ENCODE results near the gene VWA2.

Gene VWA2, protein sequence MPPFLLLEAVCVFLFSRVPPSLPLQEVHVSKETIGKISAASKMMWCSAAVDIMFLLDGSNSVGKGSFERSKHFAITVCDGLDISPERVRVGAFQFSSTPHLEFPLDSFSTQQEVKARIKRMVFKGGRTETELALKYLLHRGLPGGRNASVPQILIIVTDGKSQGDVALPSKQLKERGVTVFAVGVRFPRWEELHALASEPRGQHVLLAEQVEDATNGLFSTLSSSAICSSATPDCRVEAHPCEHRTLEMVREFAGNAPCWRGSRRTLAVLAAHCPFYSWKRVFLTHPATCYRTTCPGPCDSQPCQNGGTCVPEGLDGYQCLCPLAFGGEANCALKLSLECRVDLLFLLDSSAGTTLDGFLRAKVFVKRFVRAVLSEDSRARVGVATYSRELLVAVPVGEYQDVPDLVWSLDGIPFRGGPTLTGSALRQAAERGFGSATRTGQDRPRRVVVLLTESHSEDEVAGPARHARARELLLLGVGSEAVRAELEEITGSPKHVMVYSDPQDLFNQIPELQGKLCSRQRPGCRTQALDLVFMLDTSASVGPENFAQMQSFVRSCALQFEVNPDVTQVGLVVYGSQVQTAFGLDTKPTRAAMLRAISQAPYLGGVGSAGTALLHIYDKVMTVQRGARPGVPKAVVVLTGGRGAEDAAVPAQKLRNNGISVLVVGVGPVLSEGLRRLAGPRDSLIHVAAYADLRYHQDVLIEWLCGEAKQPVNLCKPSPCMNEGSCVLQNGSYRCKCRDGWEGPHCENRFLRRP

DNA sequence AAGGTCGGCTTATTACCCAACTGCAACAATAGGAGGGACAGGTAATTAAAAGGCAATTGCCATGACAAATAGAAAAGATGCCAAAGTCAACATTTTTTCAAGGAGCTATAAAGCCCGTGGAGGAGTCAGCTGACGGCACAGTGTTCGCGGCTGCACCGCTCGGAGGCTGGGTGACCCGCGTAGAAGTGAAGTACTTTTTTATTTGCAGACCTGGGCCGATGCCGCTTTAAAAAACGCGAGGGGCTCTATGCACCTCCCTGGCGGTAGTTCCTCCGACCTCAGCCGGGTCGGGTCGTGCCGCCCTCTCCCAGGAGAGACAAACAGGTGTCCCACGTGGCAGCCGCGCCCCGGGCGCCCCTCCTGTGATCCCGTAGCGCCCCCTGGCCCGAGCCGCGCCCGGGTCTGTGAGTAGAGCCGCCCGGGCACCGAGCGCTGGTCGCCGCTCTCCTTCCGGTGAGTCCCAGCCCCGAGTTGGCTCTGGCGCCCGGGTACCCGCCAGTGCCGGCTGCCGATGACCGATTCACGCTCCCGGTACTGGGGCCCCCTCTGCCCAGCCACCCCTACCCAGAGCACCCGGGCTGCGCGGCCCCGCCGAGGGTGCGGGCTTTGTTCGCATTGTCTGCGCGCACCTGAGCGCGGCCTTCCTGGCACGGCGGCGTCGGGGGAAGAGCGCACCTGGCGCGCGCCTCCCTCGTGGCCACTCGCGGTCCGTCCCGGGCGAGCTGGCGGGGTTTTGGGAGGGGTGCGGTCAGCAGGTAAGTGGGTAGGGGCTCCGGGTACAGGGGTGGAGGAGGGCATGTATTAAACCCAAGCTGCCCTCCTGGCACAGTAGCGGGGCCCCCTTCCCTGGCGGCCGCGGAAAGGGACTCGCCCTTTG is at the start of gene VWA2:
Gene VWA2 (plus strand): TSS at position 138 of the 877 bp plus-strand sequence. CDS start 9,460 bp downstream, outside the sequence.
- Histone ChIP-seq H3K4me3 (peak within 1 kb of the TSS; percentile 31 to 57 (median 42)), H3K27ac (peak within 1 kb of the TSS in 12 of 21 experiments; percentile 28 to 81 (median 59))

DNA sequence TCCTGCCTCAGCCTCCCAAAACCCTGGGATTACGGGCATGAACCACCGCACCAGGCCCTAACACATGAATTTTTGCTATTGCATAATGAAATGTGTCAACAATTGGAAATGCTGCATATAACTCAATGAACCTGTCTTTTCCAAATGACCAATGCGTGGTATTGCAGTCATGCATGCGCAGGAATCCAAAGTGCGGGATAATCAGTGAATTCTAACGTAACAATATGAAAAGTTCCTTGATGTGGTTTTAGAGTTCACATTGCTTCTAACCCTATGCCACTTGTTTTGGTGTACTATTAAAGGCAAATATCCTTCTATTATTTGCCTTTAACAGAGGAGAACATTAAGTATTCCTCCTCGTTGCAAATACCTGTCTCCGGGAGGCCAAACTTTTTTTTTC is 49.4 kb upstream of the VWA2 start:
- H3K27ac ChIP-seq: no peak overlapping the region

DNA sequence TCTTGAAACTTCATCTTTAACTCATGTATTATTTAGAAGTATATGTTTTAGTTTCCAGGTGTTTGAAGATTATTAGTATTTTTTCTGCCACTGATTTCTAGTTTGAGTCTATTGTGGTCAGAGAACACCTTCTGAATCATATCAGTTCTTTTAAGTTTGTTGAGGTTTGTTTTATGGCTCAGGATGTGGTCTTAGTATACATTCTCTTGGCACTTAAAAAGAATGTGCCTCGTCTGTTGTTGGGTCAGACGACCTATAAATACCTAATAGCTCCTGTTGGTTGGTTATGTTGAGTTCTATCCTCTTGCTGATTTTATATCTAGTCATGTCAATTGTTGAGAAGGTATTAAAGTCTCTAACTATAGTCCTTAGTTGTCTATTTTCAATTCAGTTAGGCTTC is 44.0 kb upstream of the VWA2 start:
- Histone ChIP-seq H3K27ac (no peak overlapping the region), H3K4me3 (no peak overlapping the region)

More for the DNA sequence above, 49.4 kb upstream of the VWA2 start:
- no peak overlapping the region for H3K4me3 ChIP-seq

DNA sequence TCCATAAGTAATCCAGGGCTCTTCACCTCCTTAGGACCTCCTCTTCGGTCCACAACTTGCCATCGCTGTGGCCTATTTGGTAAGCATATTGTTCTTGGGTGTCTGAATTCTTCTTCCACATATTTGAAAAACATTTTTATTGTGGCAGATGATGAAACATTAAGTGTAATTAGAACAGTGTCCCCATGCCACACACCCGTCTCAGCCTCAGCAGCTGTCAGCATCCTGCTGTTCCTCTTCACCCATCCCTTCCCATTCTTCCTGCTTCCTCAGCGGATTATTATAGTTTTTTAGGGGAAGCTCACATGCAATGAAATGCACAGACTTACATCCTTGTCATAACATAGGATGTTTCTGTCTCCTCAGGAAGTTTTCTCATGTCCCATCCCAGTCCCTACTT is 39.8 kb upstream of the VWA2 start:
- Histone ChIP-seq H3K4me3 (no peak overlapping the region), H3K27ac (no peak overlapping the region)

DNA sequence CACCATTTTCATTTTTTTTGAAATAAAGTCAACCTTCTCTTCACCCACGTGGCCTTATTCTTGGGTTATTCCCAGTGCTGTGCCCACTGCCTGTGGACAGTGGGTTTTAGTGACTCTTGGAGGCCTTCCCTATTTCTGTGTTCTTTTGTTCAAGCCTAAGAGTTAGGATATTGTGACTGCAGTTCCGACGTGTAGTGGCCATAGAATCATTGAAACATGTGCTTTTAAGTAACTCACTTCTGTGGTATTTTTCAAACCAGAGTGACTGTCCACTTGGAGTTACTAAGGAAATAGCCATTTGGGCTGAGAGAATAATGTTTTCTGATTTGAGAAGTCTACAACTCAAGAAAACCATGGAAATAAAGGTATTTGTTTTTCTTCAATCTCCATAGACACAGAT is 36.2 kb upstream of the VWA2 start:
- Histone ChIP-seq H3K27ac (no peak overlapping the region), H3K4me3 (no peak overlapping the region)

DNA sequence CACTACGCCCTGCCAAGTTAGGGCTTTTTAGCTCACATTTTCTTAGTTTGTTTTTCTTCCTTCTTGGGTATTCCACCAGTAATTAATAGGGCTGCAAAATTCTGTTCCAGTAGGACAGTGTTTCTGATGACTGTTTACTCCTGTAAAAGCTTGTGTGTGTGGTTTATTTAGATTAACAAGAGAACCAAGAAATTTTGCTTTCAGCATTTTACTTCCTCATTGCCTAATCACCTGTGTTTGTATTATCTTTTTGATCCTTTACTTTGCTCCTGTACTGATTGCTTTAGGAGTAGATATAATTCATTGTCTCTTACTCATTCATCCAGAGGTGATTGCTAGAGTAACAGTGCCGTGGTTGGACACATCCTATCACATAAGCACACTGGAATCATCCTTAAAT is 32.2 kb upstream of the VWA2 start:
- Histone ChIP-seq H3K4me3 (no peak overlapping the region), H3K27ac (no peak overlapping the region)

DNA sequence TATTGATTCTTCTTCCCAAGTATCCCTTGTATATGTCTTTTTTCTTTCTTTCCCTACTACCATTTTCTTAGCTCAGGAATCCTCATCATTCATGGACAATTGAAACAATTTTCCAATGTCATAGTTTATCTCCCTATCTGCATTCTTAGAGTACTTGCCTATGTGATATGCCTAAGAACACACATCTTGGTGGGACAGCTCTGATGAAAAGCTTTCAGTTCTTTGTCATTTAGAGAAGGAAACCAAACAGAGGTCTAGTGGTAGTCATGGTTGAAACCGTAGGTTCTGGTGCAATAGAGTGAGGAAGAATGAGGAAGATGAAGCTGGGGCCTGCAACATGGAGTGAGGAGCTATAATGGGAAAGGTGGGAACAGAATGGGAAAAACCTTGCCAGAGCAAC is 31.7 kb upstream of the VWA2 start:
- H3K27ac ChIP-seq: no peak overlapping the region
- no peak overlapping the region for H3K4me3 ChIP-seq

DNA sequence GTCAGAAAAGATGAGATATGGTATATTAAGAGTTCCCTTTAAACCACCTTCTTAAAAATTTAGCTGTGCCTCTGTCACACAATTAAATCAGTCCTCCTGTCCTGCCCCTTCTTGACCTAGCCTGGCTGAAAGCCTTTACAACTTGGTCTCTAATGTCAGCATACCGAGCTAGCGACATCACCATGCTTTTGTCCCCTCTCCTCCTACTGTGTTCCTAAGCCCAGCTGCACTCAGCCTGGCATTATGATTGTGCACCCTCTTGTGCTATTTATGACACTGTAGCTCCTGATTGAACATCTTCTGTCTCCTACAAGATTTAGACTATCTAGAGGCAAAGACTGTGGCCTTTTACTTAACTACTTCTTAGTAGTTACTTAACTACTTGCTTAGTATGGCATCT is 30.7 kb upstream of the VWA2 start:
- H3K4me3 ChIP-seq: no peak overlapping the region

DNA sequence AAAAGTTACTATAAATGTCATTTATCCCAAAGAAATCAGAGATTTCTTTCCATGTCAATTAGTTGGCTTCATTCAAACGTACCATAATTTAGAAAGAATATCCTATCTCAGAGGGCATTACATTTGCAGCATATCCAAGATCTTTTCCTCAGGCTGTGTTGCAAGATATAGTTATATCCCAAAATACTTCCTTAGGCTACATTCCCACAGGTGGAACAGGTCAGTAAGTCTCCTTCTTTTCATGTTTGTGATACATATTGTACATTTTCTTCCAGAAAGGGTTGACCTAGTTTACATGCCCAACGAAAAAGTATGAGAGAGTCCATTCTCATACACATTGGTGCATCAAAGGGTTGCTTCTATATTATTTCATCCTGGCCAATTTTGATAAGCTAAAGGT is 26.9 kb upstream of the VWA2 start:
- H3K27ac ChIP-seq: no peak overlapping the region

More for the DNA sequence above, 30.7 kb upstream of the VWA2 start:
- H3K27ac ChIP-seq: no peak overlapping the region

DNA sequence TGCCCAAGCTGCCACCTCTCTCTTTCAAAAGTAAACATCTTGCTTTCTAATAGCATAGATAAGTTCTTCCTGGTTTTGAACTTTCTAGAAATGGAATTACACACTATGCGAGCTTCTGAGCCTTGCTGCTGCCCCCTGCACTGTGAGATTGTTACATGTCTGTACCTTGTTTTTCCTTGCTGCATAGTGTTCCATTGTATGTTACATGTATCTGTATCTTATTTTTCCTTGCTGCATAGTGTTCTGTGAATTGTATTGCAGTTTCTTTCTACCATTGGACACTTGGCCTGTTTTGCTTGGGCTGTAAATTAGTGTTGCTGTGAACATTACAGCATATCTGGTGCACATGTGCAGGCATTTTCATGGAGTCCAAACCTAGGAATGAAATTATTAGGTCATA is 24.0 kb upstream of the VWA2 start:
- Histone ChIP-seq H3K27ac (no peak overlapping the region), H3K4me3 (no peak overlapping the region)

More for the DNA sequence above, 26.9 kb upstream of the VWA2 start:
- H3K4me3 ChIP-seq: no peak overlapping the region

DNA sequence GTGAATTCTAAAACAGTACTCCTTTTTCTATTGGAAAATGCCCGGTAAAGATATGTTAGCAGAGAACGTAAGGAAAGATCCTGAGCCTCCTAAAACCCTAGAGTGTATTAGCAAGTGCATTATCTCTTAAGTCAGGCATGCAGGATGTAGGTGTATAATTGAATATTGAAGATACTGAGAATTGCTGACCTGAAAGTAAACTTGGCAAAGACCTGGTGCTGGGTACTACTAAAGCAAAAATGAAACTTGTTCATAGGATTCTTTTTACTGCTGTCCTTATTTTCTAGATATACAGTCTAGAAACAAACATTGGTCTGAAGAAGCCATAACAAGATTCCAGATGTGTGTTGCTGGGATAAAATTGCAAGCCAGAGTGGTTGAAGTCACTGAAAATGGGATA is 18.8 kb upstream of the VWA2 start:
- Histone ChIP-seq H3K4me3 (no peak overlapping the region), H3K27ac (no peak overlapping the region)

DNA sequence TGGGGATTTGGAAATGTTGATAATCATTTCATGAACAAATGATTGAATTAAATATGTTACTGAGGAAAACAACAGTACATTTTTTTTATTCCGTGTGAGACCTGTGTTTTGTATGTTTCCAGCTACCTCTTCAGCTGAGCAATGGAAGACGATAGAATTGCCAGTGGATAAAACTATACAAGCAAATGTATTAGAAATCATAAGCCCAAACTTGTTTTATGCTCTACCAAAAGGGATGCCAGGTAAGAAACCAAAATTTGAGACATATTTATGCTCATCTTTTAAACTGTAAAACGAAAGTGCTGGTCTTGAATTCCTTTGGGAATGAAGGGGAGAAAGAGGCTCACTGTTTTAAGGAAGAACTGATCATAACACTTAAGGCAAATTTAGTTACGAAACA is 17.8 kb upstream of the VWA2 start:
- Histone ChIP-seq H3K4me3 (no peak overlapping the region), H3K27ac (no peak overlapping the region)

DNA sequence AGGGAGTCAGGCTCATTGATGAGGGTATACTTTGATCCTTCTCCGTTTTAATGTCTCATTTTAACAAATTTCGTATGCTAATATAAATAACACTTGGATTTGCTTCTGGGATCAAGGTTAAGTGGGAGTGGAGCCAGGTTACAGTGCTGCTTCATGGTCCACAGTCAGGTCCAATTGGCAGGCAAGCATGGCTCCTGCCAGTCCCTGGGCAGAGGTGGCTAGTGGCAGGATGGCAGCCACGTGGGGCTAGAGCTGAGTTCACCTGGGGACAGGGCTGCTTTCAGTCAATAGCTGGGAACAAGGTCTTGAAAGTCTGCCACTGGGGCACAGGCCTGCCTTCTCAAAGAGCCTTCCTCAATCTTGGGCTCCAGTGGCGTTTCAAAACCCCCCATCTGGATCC is 16.0 kb upstream of the VWA2 start:
- Histone ChIP-seq H3K27ac (no peak overlapping the region), H3K4me3 (no peak overlapping the region)

DNA sequence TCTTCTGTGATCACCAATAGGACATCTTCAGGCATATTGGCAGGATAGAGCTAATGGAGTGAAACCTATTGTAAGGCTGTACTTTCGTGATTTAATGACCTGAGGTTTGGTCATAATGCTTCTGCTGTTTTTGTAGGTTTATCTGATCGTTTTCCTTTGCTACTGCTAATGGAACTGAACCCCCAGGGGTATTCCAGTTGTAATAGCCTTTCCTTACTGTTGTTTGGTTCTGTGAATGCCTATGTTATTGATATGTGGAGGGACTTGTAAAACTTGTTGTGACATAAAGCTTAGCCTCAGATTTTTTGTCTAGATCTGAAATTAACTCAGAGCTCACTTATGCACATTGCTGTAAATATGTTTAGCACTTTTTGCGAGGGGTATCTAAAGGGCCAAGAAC is 10.9 kb upstream of the VWA2 start:
- H3K27ac ChIP-seq: no peak overlapping the region
- no peak overlapping the region for H3K4me3 ChIP-seq

DNA sequence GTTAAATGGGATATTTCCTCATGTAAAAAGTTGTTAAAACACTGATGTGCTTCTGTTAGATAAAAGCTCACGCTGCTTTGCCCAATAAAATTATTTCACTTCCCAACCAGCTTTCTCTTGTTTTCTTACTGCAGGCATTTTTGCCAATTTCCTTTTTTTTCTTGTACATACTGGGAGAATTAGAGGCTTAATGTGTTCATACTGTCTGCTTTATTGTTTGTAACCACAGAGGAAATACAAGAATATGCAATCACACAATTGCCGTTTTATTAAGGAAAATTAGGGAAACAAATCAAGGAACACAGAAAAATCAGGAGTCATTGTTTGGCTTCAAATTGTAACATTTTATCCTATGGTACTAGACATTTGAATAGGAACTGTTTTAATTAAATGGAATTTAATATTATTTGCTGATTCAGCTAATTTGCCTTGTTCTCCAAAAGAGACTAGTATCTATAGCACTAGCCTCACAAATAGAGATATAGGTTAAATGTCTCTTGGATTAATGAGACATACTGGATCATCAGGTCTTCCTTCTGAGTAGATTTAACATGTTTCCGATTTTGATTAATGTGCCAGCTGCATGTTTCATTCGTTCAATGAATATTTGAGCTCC is 6.4 kb upstream of the VWA2 start:
- Histone ChIP-seq H3K4me3 (no peak overlapping the region), H3K27ac (no peak overlapping the region)

DNA sequence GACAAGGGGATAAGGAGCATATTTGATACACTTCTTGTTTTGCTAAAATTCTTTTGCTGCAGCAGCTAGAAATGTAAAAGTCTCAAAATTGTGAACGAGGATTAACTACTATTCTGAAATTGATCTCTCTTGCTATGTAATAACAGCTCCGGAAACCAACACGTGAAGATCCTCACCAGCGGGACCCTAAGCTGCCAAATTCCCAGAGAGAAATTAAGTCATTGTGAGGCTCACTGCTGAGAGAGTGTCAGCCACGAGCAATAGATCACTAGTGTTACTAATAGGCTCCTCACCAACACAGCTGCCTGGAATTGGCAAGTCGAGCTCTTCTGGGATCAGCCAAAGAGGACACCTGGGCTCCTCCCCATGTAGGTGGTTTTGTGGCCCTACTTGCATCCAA is 5.6 kb upstream of the VWA2 start:
- no peak overlapping the region for H3K4me3 ChIP-seq
- no peak overlapping the region for H3K27ac ChIP-seq

DNA sequence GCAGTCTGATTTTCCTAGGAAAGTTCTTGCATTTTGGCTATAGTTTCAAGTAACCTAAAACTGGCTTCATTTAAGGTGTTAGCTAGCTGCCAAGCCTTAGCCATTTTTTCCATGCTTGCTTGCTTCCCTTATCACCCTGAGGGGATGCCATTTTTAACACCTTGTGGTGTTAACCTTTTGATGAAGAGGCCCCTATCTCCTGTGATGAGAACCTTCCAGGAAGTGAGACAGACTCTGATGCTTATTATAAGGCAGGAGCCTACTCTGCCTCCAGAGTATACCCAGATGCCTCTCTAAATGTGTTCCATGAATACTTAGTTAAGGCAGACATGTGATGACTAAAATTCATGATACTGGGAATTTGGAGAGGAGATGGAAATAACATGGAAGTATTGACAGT is 4.9 kb upstream of the VWA2 start:
- Histone ChIP-seq H3K27ac (no peak overlapping the region), H3K4me3 (no peak overlapping the region)

DNA sequence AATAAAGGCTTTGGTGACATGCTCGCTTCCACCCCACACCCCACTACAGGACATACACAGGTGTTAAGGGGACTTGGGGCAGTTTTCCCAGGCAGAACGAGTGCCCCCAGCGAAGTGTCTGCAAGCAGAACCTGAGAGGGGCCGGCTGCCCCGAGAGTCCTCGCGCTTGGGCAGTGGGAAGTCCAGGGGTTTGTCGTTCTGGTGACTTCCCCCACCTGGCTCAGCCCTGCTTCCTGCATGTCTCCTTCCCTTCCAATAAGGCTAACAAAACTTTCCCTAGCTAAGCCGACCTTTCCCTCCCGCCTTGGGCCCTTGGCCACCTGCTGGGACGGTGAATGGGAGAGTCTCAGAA is 916 bp downstream of the VWA2 start:
- peak overlapping the region; percentile 31 to 57 (median 42) for H3K4me3 ChIP-seq
- peak overlapping the region in 8 of 21 experiments; percentile 35 to 81 (median 66) for H3K27ac ChIP-seq

DNA sequence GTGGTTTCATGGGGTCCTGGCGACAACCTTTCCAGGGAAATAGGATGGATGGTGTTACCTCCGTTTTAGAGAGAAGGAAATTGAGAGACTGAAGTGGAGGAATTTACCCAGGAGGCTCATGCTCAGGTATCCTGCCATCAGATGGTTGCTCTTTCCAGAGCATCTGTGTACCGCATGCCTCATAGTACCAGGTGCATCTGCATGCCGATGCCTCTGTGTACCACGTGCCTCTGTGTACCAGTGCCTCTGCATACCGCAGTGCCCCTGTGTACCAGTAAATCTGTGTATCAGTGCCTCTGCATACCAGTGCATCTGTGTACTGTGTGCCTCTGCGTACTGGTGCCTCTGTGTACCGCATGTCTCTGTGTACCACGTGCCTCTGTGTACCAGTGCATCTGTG is 3.2 kb downstream of the VWA2 start:
- no peak overlapping the region for H3K27ac ChIP-seq
- H3K4me3 ChIP-seq: no peak overlapping the region

DNA sequence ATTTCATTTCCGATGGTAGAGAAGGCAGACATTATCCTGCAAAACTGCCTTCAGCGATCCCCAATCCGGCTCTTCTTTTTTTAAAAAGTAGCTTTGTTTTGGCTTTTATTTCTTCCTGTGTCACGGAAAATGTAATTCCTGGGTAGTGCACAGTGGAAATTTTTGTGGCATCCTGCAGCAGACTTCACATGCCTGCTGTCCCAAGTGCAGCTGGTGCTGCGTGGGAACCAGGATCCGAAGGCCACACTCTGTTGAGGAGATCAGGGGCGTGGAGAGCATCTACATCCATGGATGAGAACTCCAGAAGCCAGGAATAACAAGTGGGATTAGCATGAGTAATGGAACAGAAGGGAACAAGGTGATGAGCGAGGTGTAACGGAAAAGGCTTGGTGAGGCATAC is 4.6 kb downstream of the VWA2 start:
- H3K27ac ChIP-seq: peak overlapping the region in 3 of 21 experiments; percentile 19 to 77 (median 30)

More for the DNA sequence above, 4.6 kb downstream of the VWA2 start:
- H3K4me3 ChIP-seq: no peak overlapping the region
